ENCODE results near the gene C17orf67.

The C17orf67 gene

GRCh38 chr17:56838687-56839086 lies 5.0 kb upstream of the C17orf67 start:
- Histone ChIP-seq H3K4me3 (ENCODE audit: low read length) (no peak overlapping the region), H3K79me2 (ENCODE audit: control insufficient read depth, low read length) (peaks cover 56% of the 10 kb centered on the region), H3K4me2 (ENCODE audit: low read length) (no peak overlapping the region), H3K27ac (ENCODE audit: low read depth, low read length) (no peak overlapping the region), H3K9me3 (ENCODE audit: control insufficient read depth, insufficient read depth, low read length) (no peaks in the 10 kb centered on the region), H3F3A (ENCODE audit: control insufficient read depth, insufficient read depth) (peaks cover 16% of the 10 kb centered on the region), H3K36me3 (ENCODE audit: control insufficient read depth, low read length) (peaks cover 48% of the 10 kb centered on the region), H3K9me2 (replicated peaks; ENCODE audit: control insufficient read depth, low read length) (no peaks in the 10 kb centered on the region), H4K20me1 (ENCODE audit: control insufficient read depth, insufficient read depth, low read depth, low read length) (peaks cover 8% of the 10 kb centered on the region; the same call in 1 of the 2 replicates), H3K27me3 (ENCODE audit: control insufficient read depth, low read length) (no peaks in the 10 kb centered on the region), H3K4me1 (ENCODE audit: control insufficient read depth, low read length) (peaks cover 40% of the 10 kb centered on the region)
- no peak for TF ChIP-seq EZH2phosphoT487 (IDR thresholded peaks at IDR 0.05; ENCODE audit: borderline replicate concordance, low read length)
- TF ChIP-seq CTCF (IDR thresholded peaks at IDR 0.05; ENCODE audit: low read depth, low read length, poor library complexity, severe bottlenecking) = no peak

GRCh38 chr17:56835264-56835585 lies 1.5 kb upstream of the C17orf67 start:
- TF ChIP-seq EZH2phosphoT487 (IDR thresholded peaks at IDR 0.05; ENCODE audit: borderline replicate concordance, low read length) = no peak
- no peak for TF ChIP-seq CTCF (IDR thresholded peaks at IDR 0.05; ENCODE audit: low read depth, low read length, poor library complexity, severe bottlenecking)
- H3K27me3 ChIP-seq (ENCODE audit: control insufficient read depth, low read length) = no peaks in the 10 kb centered on the region
- H3K9me3 ChIP-seq (ENCODE audit: control insufficient read depth, insufficient read depth, low read length) = no peaks in the 10 kb centered on the region
- peaks cover 51% of the 10 kb centered on the region for H3K4me1 ChIP-seq (ENCODE audit: control insufficient read depth, low read length)
- peaks cover 67% of the 10 kb centered on the region for H3K79me2 ChIP-seq (ENCODE audit: control insufficient read depth, low read length)
- H3K36me3 ChIP-seq (ENCODE audit: control insufficient read depth, low read length) = peaks cover 46% of the 10 kb centered on the region
- H3K4me3 ChIP-seq (ENCODE audit: low read length) = peak overlapping the region; percentile 90
- peaks cover 16% of the 10 kb centered on the region for H3F3A ChIP-seq (ENCODE audit: control insufficient read depth, insufficient read depth)
- H3K27ac ChIP-seq (ENCODE audit: low read depth, low read length) = no peak overlapping the region
- no peaks in the 10 kb centered on the region for H3K9me2 ChIP-seq (replicated peaks; ENCODE audit: control insufficient read depth, low read length)
- peak overlapping the region; percentile 97 for H3K4me2 ChIP-seq (ENCODE audit: low read length)
- H4K20me1 ChIP-seq (ENCODE audit: control insufficient read depth, insufficient read depth, low read depth, low read length) = peaks cover 8% of the 10 kb centered on the region; the same call in 1 of the 2 replicates

GRCh38 chr17:56834380-56835263 lies 902 bp upstream of the C17orf67 start:
- H3K4me1 ChIP-seq (ENCODE audit: control insufficient read depth, low read length) = peaks cover 51% of the 10 kb centered on the region
- H3K27me3 ChIP-seq (ENCODE audit: control insufficient read depth, low read length) = no peaks in the 10 kb centered on the region
- H4K20me1 ChIP-seq (ENCODE audit: control insufficient read depth, insufficient read depth, low read depth, low read length) = peaks cover 8% of the 10 kb centered on the region; the same call in 1 of the 2 replicates
- H3K27ac ChIP-seq (ENCODE audit: low read depth, low read length) = peak overlapping the region; percentile 45
- no peaks in the 10 kb centered on the region for H3K9me3 ChIP-seq (ENCODE audit: control insufficient read depth, insufficient read depth, low read length)
- peaks cover 16% of the 10 kb centered on the region for H3F3A ChIP-seq (ENCODE audit: control insufficient read depth, insufficient read depth)
- peaks cover 46% of the 10 kb centered on the region for H3K36me3 ChIP-seq (ENCODE audit: control insufficient read depth, low read length)
- TF ChIP-seq EZH2phosphoT487 (IDR thresholded peaks at IDR 0.05; ENCODE audit: borderline replicate concordance, low read length) (no peak), CTCF (IDR thresholded peaks at IDR 0.05; ENCODE audit: low read depth, low read length, poor library complexity, severe bottlenecking) (peak; percentile 49)
- no peaks in the 10 kb centered on the region for H3K9me2 ChIP-seq (replicated peaks; ENCODE audit: control insufficient read depth, low read length)
- H3K4me3 ChIP-seq (ENCODE audit: low read length) = peak overlapping the region; percentile 90
- peak overlapping the region; percentile 97 for H3K4me2 ChIP-seq (ENCODE audit: low read length)
- H3K79me2 ChIP-seq (ENCODE audit: control insufficient read depth, low read length) = peaks cover 67% of the 10 kb centered on the region

Measured in DOHH2 (cell line).